A549 (cell line): ENCODE measurements around the gene TMEM164. TPM values are rescaled to one million over a fixed set of nuclear protein-coding genes. Genes with fewer than 3 reads are reported as not detected.

Source experiments
- ATAC-seq, 2 experiments: fragments of 200-7000 bp in 1 of 2; fragments of >200 bp in 1 of 2; cut with Nextera tagmentation in 1 of 2; cut with Tn5 transposase in 1 of 2; 3 replicates each; pipeline versions ENCODE4 v1.8.0 to v1.9.1; 2018 to 2020; ENCODE audit warnings: mild to moderate bottlenecking in 1 of 2, moderate library complexity in 1 of 2
- CTCF ChIA-PET: fragments of 300-600 bp; sonication (Branson Sonifier 250); formaldehyde crosslinking; extraction: SDS; loops from one replicate; lab custom pipeline; 2021; ENCODE audit warnings: antibody characterized with exemption, inconsistent platforms; lab: Yijun Ruan, JAX
- POLR2A ChIA-PET: fragments of 350-600 bp; formaldehyde crosslinking; extraction: SDS; loops from one replicate; lab custom pipeline; 2021; ENCODE audit warnings: antibody characterized with exemption, inconsistent platforms; lab: Yijun Ruan, JAX
- DNase-seq, 2 experiments: peaks; one replicate each; pipeline versions ENCODE4 v3.0.0 to v3.0.0-alpha.2; 2011 to 2016; ENCODE audit warnings: low read depth in 1 of 2, low spot score in 1 of 2
- FAIRE-seq: peaks from 2 replicates; lab custom pipeline; 2011; peaks lifted over from hg19 to GRCh38; lab: Jason Lieb, UNC
- H3K27ac ChIP-seq, 2 experiments: fragments of >200 bp; sonication (Bioruptor Twin); formaldehyde crosslinking; 3 replicates each; pipeline ENCODE4 v1.5.1; 2016 to 2017
- H3K4me1 ChIP-seq: fragments of >200 bp; sonication (Bioruptor Twin); formaldehyde crosslinking; 3 replicates; pipeline ENCODE4 v1.6.1; 2016
- H3K4me2 ChIP-seq: fragments of >200 bp; sonication (Bioruptor Twin); formaldehyde crosslinking; 3 replicates; pipeline ENCODE4 v1.6.1; 2016
- H3K4me3 ChIP-seq: fragments of >200 bp; sonication (Bioruptor Twin); formaldehyde crosslinking; 3 replicates; pipeline ENCODE4 v1.5.1; 2016
- H3K9me3 ChIP-seq: fragments of >200 bp; sonication (Bioruptor Twin); formaldehyde crosslinking; 3 replicates; pipeline ENCODE4 v1.6.1; 2016
- BCL3 ChIP-seq: fragments of >200 bp; sonication (Bioruptor Twin); formaldehyde crosslinking; IDR thresholded peaks from 3 replicates; pipeline ENCODE4 v1.6.1; 2016
- CBX8 ChIP-seq: fragments of 200-600 bp; sonication (generic); IDR thresholded peaks from 2 replicates; pipeline ENCODE4 v1.6.1; 2016
- CHD2 ChIP-seq: fragments of 150-350 bp; IDR thresholded peaks from 2 replicates; pipeline ENCODE4 v1.6.1; 2014; ENCODE audit warnings: low read length; ENCODE audit not compliant: partially characterized antibody
- CTCF ChIP-seq: fragments of >200 bp; sonication (Bioruptor Twin); formaldehyde crosslinking; IDR thresholded peaks from 3 replicates; pipeline ENCODE4 v1.5.1; 2016
- EHF ChIP-seq: fragments of 250-450 bp; sonication (Bioruptor Pico); IDR thresholded peaks from 2 replicates; pipeline ENCODE4 v1.5.0; 2020; ENCODE audit warnings: mild to moderate bottlenecking
- GATA3 ChIP-seq: IDR thresholded peaks from 2 replicates; pipeline ENCODE4 v1.6.1; 2012; ENCODE audit warnings: borderline replicate concordance
- HES2 ChIP-seq: fragments of >200 bp; sonication (Bioruptor Twin); formaldehyde crosslinking; IDR thresholded peaks from 2 replicates; pipeline ENCODE4 v1.6.1; 2016
- HMGXB4 ChIP-seq: fragments of 250-450 bp; sonication (Bioruptor Pico); IDR thresholded peaks from 2 replicates; pipeline ENCODE4 v1.5.0; 2021; ENCODE audit warnings: mild to moderate bottlenecking, moderate library complexity, borderline replicate concordance
- HOXB5 ChIP-seq: fragments of 250-450 bp; sonication (Bioruptor Pico); IDR thresholded peaks from 2 replicates; pipeline ENCODE4 v1.5.0; 2020; ENCODE audit warnings: mild to moderate bottlenecking, moderate library complexity
- KDM5A ChIP-seq: fragments of 200-600 bp; sonication (generic); IDR thresholded peaks from 2 replicates; pipeline ENCODE4 v1.6.1; 2016; ENCODE audit warnings: antibody characterized with exemption, mild to moderate bottlenecking
- MAX ChIP-seq: IDR thresholded peaks from 2 replicates; pipeline ENCODE4 v1.6.1; 2012
- RARB ChIP-seq: fragments of 250-450 bp; sonication (Bioruptor Pico); IDR thresholded peaks from 2 replicates; pipeline ENCODE4 v1.8.0; 2021; ENCODE audit warnings: mild to moderate bottlenecking, moderate library complexity
- RFX5 ChIP-seq: fragments of 450-650 bp; IDR thresholded peaks from 2 replicates; pipeline ENCODE4 v1.7.1; 2014; ENCODE audit warnings: antibody characterized with exemption, mild to moderate bottlenecking, moderate library complexity
- USF2 ChIP-seq: fragments of 450-650 bp; IDR thresholded peaks from 2 replicates; pipeline ENCODE4 v1.6.1; 2014; ENCODE audit warnings: antibody characterized with exemption
- ZC3H11A ChIP-seq: fragments of 450-650 bp; IDR thresholded peaks from 2 replicates; pipeline ENCODE4 v1.6.1; 2014; ENCODE audit warnings: antibody characterized with exemption, mild to moderate bottlenecking
- WGBS: methylation state at CpG from one replicate; pipeline ENCODE4 v1.1.6; 2017; ENCODE audit errors: missing lambda C conversion rate; 5-methylcytosine and 5-hydroxymethylcytosine counted together
- polyA plus RNA-seq, 4 experiments: library from polyadenylated mRNA; depleted of rRNA in 3 of 4; stranded (reverse); fragments of >200 nt; fragmentation: RNase III in 1 of 4; extraction: RNeasy Plus Mini Kit Qiagen cat#74134 plus additional on column Dnase treatment in 1 of 4; gene quantifications; 2 replicates in 3 of 4; 3 replicates in 1 of 4; pipeline ENCODE4 v1.2.3, GENCODE V29; 2011 to 2017

The TMEM164 gene
- polyA plus RNA-seq, 2 of the 4 experiments (the other 2 are of a cell fraction) = 32.0 to 43.7 TPM

GRCh38 chrX:110000847-110001713, 1.8 kb upstream of the TMEM164 start:
- no peak overlapping the region for H3K4me3 ChIP-seq

More at GRCh38 chrX:110000847-110001713, 1.8 kb upstream of the TMEM164 start:
- FAIRE-seq (no peak), ATAC-seq (no peak), DNase-seq (no peak)
- H3K9me3 ChIP-seq = no peaks in the 10 kb centered on the region
- TF ChIP-seq KDM5A = no peak
- no peak for TF ChIP-seq BCL3
- TF ChIP-seq GATA3 = no peak
- no peak for TF ChIP-seq CTCF
- no peak for TF ChIP-seq RFX5
- TF ChIP-seq MAX = no peak
- no peak for TF ChIP-seq CBX8
- TF ChIP-seq HOXB5 (CRISPR knock-in tag) = no peak
- no peak for TF ChIP-seq RARB (CRISPR knock-in tag)
- TF ChIP-seq CHD2 = no peak
- TF ChIP-seq EHF (CRISPR knock-in tag) = no peak
- TF ChIP-seq ZC3H11A = no peak
- TF ChIP-seq HMGXB4 = no peak
- TF ChIP-seq USF2 = no peak
- TF ChIP-seq HES2 = no peak
- ChIA-PET CTCF (interaction anchor here (0.6 to 1.2 kb wide), 3 partner anchors 57 to 144 kb away, joined by 3 to 4 read pairs (median 3); no protein-coding TSS in a partner anchor), POLR2A (interaction anchor here (2.1 kb wide), 1 partner anchor 86 kb away, joined by 32 read pairs; no protein-coding TSS in a partner anchor)
- WGBS = 84% methylated on average over 15 of the region's 16 CpGs
- H3K27ac ChIP-seq = peak overlapping the region; percentile 100
- peak overlapping the region; percentile 85 for H3K4me2 ChIP-seq
- peaks cover 33% of the 10 kb centered on the region for H3K4me1 ChIP-seq
